GM18858 (cell line): ENCODE measurements around the gene DCUN1D2.

Experiments
- ATAC-seq: cut with Tn5 transposase; IDR thresholded peaks from one replicate; pipeline ENCODE4 v1.9.1; 2021; ENCODE audit not compliant: unreplicated experiment

The DCUN1D2 gene

DNA sequence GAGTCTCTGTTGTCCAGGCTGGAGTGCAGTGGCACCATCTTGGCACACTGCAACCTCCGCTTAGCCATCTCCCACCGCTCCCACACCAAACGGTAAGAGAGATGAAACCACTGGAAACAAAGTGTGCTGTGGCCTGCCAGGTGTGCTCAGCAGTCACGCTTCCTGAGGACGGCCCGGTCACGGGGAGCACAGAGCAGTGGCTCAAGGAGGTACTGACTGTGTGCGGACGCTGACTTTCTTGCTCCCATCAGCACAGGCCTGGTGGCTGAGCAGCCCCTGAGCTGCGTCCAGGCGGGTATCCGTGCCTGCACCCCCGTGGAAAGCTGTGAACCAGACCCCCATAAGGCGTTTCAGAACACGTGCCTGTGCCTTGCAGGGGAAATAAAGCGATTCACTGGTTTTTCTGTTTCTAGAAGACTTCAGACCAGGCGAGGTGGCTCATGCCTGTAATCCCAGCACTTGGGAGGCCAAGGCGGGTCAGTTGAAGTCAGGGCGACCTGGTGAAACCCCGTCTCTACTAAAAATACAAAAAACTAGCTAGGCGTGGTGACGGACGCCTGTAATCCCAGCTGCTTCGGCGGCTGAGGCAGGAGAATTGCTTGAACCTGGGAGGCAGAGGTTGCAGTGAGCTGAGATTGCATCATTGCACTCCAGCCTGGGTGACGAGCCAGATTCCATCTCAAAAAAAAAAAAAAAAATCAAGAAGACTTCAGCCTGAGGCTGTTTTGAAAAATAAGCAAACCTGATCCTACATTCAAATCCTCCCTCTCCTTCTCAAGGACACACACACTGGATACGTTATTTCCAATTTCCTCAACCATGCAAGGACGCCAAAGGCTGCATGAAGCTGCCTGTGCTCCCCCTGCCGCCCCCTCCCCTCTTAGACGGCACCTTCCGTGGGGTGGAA, 62.7 kb downstream of the DCUN1D2 start:
- no peak for ATAC-seq

DNA sequence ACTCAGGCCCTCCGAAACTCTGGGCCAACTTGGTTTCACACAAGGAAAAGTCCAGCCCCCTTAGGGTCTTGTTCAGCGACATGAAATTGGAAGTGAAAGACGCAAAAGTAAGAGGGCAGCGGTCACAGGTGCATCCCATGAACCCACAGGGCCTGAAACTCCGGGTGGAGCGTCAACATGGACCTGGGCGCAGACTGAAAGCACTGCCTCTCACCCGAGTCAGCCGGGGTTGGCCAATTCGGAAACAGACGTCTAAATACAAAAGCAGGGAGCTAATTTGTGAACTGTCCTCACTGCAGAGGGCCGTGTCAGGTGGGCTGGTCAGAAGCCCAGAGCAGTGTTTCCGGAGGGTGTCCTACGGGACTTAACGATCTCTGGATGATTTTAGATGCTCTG, 63.9 kb downstream of the DCUN1D2 start:
- ATAC-seq, result no peak

DNA sequence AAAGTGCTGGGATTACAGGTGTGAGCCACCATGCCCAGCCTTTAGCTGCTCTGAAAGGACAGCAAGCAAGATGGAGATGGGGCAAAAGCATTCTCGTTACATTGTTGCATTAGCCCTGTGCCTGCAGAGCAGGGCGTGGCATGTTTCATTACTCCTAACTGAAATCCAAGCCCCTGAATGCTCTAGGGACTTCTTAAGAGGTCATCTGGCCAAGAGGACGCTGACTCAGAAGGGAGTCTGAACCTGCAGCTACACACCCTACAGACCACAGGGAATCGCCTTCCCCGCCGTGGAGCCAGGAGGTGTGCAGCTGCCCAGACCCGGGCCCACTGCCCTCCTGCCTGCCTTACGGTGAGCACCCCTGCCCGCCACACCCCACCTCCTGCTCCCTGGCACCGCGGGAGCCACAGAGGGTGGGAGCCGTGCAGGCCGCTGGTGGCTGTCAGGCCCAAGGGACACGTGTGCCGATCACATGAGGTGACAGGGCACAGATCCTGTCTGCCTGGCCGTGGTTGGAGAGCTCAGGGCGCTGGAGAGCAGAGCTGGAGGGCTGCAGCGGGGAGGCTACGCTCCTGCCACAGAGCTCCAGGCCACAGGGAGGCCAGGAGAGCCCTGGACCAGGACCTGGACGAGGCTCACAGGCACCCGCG, 64.4 kb downstream of the DCUN1D2 start:
- ATAC-seq, result no peak

DNA sequence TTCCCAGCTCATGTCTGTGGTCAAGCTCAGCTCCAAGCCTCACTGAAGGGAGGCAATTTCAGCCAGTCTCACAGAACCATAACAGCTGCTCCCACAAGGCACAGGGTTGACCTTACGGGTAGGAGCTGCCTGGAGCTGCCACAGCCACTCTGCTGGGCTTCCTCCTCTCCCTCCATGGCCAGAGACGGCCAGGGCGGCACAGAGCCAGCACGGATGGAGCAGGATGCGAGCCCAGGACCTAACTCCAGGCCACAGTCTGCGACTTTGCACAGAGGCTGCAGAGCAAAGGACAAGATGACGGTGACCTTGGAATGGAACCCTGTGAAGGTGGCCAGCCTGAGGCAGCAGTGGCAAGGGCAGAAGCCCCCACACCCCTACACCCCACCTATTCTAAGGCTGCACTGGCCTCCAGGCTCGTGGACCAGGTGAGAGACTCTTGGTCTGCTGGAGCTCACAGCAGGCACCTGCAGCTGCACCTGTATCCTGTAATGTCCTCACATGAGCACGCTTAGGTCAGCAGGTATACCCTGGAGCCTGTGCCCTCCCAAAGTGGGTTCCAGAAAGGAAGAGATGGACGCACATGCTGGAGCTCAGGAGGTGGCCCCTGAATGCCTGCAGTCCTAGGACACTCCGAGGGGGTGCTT, 66.9 kb downstream of the DCUN1D2 start:
- no peak for ATAC-seq

DNA sequence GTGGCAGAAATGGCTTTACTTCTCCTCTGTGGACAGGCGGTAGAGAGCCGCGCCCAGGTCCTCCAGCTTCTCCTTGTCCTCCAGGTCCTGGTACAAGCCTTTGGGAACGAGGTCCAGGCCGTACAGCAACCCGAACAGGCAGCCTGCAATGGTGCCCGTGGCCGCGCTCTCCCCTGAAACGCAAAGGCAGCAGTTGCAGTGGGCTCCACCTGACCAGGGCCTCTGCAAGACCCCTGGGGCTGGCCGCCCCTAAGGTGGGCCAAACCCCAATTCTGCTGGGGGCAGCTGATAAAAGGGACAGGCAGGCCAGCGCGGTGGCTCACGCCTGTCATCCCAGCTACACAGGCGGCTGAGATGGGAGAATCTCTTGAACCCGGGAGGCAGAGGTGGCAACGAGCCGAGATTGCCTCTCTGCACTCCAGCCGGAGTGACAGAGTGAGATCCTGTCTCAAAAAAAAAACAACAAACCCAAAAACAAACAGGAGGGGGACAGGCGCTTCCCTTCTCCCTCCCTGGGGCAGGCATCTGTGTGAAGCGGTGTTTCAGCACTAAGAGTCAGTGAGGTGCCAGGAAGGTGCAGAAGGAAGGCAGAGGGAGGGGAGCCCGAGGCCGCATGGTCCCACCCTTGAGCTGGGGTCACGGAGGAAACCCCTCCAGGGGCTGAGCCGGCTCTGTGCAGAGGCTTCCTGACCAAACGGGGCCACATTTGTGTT, 67.5 kb downstream of the DCUN1D2 start:
- ATAC-seq, result no peak

DNA sequence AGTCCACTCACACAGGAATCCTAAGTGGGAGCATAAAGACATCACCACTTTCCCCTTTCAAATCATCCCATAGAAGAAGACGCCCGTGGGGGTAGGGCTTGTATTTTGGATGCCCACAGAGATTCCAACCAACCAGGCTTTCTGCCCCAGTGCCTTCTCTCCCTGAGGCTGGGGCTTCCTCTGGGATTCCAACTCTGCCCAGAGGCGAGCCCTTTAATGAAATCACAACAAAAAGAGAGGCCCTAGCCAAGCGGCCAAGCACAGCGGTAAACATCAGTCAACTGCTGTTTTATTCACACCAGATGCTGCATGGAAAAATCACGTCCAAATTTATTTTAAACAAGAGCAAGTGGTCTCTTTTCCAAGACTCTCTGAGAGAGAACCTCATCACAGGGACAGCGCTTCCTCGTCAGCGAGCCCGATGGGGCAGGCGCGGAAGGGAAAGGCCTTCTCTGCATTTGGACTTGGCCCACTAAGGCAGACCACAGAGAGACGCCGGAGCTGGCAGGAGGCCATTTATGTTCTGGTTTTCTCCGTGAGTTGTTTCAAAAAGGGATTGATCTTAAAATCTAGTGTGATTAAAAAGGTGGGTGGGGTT, 68.7 kb downstream of the DCUN1D2 start:
- no peak for ATAC-seq

DNA sequence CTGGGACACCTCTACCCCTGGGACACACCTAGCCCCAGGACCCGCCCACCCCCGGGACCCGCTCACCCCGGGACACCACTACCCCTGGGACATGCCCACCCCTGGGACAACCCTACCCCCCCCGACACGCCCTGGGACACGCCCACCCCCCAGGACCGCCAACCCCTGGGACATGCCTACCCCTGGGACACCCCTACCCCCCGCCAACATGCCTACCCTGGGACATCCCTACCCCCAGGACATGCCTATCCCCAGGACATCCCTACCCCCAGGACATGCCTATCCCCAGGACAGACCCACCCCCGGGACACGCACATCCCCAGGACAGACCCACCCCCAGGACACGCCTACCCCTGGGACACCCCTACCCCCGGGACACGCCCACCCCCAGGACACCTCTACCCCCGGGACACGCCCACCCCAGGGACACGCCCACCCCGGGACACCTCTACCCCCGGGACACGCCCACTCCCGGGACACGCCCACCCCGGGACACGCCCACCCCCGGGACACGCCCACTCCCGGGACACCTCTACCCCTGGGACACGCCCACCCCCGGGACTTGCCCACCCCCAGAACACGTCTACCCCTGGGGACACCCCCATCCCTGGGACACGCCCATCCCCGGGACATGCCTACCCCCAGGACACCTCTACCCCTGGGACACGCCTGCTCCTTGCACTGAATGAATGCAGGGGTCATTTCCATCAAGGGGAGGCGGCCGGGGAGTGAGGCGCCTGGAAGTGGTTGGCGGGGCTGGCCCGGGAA, 69.5 kb downstream of the DCUN1D2 start:
- no peak for ATAC-seq

DNA sequence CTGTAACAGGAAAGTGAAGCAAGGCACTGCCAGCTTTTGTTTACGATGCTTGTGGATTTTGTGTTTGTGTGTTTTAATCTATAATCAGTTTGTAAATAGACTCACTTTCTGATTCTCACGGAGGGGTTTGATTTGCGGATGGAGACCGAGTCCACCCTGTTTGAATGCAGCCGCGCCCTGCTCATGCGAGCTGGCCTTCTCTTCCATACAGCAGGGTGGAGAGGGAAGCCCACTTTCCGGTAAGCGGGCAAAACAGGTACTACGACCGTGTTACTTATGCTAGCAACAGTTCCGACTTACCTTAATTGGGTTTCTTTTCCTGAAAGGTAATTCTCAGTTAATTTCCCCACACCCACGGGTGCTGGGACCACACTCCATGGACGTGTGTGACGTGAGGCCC, 70.3 kb downstream of the DCUN1D2 start:
- no peak for ATAC-seq

DNA sequence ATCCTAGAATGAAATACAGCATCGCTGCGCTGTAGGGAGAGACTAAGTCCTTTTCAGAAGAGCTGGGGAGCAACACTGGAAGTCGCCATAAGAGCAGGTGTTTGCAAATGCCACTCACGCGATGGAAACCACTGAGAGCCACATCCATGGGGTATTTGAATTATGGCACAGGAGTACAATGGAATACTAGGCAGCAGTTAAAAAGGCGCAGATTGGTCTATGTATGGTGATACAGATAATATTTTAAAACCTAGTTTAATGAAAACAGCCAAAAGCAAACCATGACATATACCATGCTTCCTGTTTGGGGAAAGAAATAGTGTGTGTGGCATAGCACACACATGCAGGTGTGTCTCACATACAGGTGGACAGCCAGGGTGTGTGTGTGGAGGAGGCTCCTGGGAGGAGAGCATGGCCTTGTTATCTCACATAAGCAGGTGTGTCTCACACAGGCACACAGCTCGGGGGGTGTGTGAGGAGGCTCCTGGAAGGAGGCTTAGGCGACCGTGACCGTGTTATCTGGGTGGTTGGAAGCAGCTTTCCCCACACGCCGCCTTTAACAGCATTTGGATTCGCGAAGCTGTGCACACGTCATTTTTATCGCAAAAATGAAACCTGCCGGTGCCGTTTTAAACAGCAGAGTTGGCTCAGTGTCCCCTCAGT, 70.8 kb downstream of the DCUN1D2 start:
- ATAC-seq, result no peak

DNA sequence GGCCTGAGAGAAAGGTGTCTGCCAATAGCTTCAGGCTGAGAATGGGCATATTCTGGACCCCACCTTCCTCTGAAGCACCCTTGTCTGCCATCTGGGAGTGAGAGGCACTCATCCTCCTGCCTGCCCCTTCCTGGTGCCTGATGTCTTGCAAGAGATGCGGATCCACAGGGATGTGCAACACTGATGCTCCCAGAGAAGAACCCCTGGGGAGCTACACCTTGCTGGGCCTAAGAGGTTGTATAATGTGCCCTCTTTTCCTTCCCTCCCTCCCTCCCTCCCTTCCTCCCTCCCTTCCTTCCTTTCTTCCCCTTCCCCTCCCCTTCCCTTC, 71.8 kb downstream of the DCUN1D2 start:
- no peak for ATAC-seq

DNA sequence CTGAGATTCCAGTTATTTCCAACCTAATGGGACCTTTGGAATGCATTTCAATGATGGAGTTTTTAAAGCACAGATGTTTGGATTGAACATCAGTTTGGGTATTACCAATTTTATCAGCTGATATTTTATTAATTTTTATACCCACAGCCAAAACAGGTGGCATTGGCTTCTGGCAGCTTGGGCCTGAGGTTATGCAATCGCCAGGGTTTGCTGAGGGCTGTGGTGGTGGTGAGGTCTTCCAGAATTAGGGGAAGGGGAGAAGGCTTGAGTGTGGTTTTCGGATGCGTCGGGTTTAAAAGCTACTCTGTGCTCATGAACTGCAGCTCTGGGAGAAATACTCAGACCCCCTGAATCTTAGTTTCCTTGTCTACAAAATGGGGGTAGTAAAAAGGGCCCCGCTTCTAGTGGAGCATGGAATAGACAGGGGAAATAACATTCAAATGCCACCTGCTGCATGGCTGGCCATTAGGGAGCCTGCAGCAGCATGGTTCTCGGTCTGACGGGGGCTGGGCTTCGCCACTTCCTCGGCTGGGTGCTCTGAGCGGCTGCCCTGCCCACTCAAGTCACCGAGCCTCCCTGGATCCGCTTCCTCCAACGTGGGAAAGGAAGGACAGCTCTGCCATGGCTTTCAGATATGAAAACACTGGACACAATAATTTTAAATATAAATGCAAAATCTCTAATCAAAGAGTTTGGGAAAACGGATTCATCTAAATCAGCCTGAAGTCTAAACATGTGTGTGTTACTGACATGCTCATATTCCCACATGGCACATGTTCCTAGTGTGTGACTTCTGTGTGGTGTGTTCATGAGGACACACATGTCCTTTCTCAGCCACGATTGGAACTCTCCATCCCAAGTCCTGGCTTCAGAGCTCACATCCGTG, 72.4 kb downstream of the DCUN1D2 start:
- no peak for ATAC-seq

DNA sequence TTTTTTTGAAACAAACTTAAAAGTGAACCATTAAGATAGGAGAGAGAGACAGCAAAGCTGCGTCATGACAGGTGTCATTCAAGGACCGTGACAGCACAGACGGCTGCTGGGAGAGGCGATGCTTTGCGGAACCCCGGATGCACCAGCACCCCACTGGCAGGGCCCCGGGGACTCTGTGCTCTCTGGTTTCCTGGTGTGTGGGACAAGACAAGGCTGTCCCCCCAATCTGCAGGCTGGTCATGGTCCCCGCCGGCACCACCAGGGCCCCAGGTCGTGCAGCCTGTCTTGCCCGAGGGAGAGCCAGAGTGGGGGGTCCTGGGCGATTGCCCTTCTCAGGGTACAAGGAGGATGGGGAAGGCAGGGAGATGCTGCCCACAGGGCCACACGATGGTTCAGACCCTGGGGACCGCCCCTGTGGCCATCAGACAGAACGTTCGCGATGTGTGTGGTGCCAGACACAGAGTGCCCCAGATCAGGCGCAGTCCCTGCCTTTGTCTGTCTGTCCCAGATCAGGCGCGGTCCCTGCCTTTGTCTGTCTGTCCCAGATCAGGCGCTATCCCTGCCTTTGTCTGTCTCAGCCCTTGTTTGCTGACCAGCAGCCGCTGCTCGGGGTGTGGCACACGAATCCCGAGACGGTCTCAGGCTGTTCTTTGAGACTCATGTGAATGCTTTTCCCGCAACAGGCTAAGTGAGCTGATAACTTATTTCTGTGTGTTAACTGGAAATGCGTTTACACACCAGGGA, 73.3 kb downstream of the DCUN1D2 start:
- ATAC-seq, result no peak

DNA sequence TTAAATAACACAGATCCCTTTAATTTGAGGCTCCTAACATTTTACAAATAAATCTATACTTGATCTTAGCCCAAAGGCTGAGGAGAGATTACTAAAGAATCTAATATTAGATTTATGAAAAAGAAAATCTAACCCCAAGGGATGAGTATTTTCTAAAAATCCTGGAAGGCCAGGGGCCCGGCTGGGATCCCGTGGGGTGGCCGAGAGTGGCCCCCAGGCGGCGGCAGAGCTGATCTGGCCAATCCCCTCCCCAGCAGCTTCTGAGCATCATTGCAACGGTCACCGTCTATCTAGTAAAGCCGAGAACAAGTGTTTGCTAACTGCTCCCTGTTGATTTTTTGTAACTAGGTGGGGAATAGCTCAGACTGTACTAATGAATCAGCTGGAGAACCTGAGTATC, 74.7 kb downstream of the DCUN1D2 start:
- ATAC-seq, result no peak

DNA sequence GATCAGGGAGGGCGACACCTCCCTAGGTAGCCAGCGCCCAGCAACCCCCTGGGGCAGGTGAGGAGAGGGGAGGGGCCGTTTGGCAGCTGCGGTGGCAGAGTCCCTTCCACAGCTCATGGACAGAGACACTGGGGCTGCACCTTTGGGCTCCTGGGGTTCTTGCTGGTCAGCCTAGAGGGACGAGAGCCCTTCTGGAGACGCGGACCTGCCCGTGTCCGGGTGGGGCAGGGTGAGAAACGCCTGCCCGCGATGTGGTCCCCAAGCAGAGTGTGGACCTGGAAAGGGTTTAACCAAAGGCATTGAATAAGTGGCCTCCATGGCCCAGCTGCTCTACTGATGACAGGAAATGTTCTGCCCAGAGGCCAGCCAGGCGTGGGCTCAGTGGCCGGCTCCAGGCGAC, 75.5 kb downstream of the DCUN1D2 start:
- no peak for ATAC-seq

DNA sequence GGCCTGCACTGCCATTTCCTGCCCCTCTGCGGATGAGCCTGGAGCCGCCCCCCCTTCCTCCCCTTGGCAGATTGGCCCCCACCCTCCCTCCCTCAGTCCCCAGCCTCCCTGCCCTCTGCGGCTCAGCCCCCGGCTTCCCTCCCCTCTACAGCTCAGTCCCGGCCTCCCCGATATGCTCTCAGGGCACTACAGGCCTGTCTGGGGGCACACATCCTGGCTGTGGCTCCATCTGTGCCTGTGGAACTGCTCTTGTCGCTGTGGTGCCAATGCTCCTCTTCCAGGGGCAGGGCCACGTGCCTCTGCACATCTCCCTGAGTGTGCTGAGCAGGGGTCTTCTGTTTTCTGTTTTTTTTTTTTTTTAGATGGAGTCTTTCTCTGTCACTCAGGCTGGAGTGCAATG, 76.2 kb downstream of the DCUN1D2 start:
- ATAC-seq, result no peak

DNA sequence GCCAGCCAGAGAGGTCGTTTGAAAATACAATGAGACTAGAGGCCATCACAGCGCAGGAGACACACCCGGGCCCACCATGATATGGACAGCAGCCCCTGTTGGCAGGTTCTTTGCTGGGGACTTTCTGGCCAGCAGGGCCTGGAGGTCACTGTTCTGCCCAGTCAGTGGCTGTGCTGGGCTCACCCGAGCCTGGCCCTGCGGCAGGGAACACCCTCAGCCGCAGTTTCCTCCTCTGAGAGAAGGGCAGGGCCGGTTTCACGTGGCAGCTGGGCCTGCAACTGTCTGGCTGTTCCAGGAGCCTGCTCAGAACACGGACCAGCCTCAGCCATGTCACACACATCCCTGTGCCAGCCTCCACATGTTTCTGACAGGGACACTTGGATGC, 76.6 kb downstream of the DCUN1D2 start:
- no peak for ATAC-seq

DNA sequence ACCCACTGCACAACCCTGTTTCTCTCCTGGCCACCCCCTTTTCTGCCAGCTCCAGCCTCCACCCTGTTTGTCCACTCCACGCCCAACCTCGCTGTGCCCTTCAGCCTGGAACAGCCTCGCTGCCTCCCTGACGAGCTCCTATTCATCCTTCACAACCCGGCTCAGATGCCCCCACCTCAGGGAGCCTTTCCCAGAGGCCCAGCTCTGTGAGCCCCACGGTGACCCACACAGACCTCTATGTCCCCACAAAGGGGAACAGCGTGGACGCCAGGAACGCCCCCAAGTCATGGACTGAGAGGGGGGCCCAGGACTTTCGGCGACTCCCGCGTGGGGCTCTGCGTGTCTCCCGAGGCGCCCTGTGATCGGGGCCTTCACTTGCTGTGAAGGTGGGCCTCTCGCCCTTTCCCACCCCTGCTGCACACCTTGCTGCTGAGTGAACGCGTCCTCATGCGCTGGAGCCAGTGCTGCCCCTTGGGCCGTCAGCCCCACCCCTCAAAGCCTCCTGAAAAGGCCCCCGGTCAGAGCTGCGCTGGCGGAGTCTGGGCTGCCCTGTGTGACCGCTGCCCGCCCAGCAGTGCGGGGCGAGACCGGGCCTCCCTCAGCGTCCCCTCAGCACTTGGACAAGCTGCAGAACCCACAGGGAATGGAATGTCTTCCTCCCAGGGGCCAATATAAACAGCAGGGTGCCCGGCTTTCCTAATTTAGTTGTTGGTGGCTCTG, 77.2 kb downstream of the DCUN1D2 start:
- no peak for ATAC-seq

DNA sequence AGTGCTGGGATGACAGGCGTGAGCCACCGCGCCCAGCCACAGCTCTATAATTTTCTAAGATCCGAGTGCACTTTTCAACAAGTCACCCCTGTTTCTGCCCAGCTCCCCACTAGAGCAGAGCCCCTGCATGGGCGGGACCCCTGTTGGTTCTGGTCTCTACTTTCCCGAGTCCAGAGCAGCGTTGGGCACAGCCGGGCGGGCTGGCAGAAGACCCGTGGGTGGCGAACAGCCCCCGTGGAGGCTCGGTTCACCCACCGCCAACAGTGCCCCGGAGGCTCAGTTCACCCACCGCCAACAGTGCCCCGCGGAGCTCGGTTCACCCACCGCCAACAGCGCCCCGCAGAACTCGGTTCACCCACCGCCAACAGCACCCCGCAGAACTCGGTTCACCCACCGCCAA, 78.1 kb downstream of the DCUN1D2 start:
- no peak for ATAC-seq
